Skeletal muscle cell (primary cell): Measurements from ENCODE around the gene PPP4R2.
"Not testable (repeated sequence)": the region's sequence is repeated elsewhere in the genome, so short reads cannot be mapped to it uniquely, and the experiment has no call there.

ENCODE experiments used
- DNase-seq: peaks from one replicate; pipeline ENCODE4 v3.0.0-alpha.2; 2010; ENCODE audit warnings: low read depth
- H3K4me3 ChIP-seq: 2 replicates; pipeline ENCODE4 v1.5.1; 2011; ENCODE audit warnings: low read depth, mild to moderate bottlenecking, control low read depth, low read length, moderate library complexity

Gene PPP4R2

DNA sequence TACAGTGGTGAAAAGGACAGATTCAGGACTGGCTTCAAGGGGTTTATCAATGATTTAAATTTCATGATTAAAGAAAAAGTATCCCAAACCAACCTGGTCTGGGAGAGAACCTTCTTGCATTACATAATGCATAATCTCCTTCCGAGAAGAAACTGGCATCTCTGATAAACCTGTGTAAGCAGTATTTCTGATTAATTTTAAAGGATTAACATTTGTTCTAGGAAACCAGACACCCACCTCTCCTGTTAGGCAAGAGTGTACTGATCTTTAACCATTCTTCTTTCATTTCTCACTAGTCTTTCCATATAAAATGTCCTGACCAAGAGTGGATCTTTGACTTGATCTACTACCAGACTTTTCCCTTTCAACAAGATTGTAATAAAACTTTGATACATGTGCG lies 22.8 kb upstream of the PPP4R2 start:
- DNase-seq, result no peak
- no peak overlapping the region for H3K4me3 ChIP-seq

DNA sequence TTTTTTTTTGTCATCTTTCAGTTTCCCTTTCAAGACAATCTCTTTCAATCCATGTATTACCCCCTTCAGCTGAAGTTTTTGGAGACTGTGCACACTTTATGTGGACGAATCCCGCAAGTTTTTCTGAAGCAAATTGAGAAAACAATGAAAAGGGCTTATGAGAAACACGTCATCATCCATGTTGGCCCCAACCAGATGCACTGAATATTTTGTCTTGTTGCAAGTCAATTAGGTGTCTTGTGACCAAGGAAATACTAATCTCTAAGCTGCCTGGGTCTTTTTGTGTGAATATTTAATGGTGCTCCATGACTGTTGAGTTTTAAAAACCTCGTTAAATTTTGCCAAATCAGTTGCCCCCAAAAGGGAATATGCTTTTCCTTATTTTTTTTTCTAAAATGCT lies 21.7 kb upstream of the PPP4R2 start:
- H3K4me3 ChIP-seq, result no peak overlapping the region
- no peak for DNase-seq

DNA sequence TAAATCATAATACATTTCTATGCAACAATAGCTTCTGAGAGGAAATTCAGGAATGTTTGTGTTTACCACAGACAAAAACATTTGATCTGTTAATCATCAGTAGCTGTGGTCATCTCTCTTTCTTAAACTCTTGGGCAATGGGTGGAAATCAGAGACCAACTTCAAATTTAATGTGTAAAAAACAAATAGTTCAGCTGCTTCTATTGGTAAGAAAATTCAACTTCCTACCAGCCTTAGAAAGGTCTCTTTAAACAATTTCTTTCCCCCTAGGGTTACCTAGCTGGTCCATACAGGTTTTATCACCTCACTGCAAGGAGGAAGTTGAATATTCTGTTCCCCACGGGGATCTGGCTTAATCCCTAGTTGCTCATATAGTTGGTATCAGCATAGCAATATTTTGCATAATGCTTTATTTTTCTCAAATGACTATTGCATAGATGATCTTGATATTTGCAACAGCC lies 20.3 kb upstream of the PPP4R2 start:
- H3K4me3 ChIP-seq, result no peak overlapping the region
- DNase-seq, result no peak

DNA sequence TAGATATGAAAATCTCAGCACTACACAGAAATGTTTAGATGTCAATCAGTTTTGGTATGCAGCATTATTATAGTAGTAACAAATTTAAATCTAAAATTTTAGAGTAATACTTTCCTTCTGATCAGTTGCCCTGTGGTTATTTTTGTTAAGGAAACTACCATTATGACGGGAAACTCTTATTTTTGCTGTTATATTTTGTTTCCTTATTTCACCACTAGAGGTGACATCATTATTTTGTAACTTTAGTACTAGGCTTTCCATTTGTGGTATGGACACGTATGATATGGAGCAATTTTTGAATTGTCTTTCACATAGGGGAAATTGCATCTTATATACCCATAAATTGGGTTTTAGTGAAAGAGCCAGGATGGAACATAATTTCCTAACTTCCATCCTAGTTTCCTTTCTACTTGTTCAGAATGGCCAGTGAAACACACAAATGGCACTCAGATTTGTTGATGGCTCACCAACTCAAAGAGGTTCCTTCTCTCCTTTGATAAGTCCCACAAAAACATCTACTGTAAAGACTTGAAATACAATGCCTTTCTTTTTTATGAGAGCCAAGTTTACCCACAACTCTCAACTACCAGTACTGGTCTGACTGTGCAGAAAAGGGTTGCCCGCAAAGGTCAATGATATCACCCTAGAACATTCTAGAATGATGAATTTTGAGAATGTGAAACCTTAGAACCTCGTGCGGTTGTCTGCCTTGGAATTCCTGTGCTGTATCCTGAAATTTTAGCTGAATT lies 19.4 kb upstream of the PPP4R2 start:
- DNase-seq, result no peak
- H3K4me3 ChIP-seq, result no peak overlapping the region

DNA sequence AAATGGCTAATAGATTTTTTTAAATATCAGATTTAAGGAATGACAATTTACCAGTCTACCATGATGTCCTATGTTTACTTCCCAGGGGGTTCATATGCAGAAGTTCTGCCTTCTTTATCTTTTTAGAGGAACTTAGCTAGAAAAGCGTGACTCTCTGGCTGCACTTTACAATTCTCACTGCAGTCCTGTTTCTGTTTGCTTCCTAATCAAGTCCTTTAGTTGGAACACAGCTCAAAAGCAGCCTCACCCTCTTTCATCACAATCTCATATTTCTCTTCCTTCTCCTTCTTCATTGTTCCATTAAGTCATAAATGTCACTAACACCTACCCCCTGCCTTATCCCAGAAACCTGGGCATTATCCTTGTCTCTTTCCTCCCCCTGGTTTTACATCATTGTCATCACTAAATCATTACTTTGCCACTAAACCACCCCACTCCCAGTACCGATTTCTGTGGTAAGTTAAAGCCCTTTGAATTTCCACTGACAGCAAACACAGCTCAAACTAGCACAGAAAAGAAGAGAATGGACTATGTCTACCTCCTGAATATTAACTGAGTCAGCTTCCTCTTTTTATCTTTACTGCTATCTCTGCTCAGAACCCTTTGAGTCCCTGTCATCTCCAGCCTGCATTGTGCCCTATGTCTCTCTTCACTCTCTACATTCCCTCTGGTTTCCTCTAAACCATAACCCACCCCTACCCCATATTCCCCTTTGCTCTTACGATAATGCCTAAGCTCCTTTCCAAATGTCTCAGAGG lies 13.8 kb upstream of the PPP4R2 start:
- H3K4me3 ChIP-seq, result no peak overlapping the region
- DNase-seq, result no peak

DNA sequence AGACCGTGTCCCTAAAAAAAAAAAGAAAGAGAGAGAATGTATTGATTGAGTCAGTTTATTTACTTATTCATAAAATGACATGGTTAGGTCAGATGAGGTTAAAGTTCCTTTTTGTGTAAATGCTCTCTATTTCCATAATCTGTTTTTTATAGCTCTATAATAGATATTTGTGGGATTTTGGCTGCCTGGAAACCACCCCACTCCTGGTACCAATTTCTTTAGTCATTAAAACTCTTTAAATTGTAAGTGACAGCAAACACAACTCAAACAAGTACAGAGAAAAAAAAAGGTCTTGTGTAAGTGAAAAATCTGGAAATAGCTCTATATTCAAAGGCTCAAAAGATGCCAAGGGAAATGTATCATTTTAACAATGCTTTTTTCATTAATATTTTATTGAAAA lies 11.0 kb upstream of the PPP4R2 start:
- no peak for DNase-seq
- H3K4me3 ChIP-seq, result no peak overlapping the region

DNA sequence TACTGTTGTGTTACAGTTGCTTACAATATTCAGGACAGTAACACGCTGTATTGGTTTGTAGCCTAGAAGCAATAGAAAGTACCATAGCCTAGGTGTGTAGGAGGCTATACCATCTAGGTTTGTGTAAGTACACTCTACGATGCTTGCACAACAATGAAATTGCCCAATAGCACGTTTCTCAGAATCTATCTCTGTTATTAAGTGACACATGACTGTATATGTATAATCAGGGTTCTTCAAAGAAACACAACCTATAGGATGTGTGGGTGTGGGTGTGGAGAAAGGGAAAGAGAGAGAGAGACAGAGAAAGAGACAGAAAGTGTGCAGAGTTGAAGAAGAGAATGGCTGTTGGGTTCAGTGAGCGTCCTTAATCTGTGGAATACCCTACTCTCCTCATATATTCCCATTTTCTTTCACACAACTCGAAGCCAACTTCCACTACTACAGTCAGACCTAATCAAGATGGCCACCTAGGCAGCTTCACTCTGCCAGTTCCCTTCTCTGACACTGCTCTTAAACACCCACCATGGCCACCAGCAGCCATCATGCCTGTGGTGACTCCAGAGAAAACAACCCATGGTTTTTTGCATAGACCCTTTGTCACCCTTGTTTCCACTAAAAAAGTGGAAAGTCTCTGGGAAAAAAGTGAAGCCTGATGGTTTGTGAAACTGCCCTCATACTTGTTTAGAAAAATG lies 5.8 kb upstream of the PPP4R2 start:
- DNase-seq, result no peak
- H3K4me3 ChIP-seq, result no peak overlapping the region

DNA sequence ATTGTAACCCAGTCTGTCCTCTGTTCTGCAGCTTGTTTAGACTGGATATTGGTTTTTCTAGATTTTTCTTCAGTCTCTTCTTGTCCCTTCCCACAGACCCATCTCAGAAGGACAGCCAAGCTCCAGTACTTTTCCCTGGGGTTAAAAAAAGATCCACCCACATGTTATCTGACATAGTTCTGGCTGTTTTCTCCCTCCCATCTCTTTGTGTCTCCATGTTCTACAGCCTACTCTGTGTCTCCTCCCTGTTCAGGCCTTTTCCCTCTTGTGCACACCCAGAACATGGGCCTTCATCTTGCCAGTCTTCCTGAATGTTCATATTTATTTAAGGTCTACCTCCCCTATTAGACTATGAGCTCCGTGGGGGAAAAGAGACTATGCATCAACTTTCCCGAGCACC lies 5.1 kb upstream of the PPP4R2 start:
- no peak for DNase-seq
- no peak overlapping the region for H3K4me3 ChIP-seq

DNA sequence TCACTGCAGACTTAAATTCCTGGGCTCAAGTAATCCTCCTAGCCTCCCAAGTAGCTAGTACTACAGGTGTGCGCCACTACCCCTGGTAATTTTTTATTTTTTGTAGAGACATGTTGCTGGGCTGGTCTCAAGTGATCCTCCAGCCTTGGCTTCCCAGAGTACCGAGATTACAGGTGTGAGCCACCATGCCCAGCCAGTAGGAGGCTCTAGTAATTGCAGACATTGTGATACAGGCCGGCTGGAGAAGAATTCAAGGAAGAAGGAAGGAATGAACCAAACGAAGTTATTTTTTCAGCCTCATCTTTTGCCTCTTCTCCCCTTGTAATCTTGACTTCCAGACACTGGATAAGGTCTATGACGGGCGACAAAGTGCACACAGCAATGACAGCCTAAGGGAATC lies 3.2 kb upstream of the PPP4R2 start:
- H3K4me3 ChIP-seq, result no peak overlapping the region
- no peak for DNase-seq

DNA sequence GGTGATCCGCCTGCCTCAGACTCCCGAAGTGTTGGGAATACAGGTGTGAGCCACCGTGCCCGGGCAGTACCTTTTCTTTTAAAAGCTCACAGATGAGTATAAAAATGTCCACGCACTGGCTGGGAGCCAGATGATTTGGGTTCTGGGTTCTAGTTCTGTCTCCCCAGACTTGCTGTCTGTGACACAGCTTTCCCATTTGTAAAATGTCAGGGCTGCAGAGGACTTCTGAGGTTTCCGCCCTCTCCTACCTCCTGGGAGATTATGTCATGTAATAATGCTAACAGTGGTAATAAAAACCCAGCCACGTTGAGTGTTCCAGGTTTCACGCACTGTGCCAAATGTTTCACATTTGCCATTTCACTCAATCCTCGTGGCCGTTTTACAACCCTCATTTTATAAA lies 1.3 kb upstream of the PPP4R2 start:
- no peak overlapping the region for H3K4me3 ChIP-seq
- no peak for DNase-seq

DNA sequence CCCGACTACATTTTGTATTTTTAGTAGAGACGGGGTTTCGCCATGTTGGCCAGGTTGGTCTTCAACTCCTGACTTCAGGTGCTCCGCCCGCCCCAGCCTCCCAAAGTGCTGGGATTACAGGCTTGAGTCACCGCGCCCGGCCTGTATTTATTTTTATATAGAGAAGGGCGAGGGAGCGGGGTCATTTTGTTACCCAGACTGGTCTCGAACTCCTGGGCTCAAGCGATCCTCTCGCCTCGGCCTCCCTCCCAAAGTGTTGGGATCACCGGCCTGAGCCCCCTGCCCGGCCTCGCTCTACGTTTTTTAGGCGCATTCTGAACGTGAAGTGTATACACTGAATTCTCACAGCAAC lies 514 bp upstream of the PPP4R2 start:
- peak overlapping the region; percentile 64 for H3K4me3 ChIP-seq
- DNase-seq, result no peak

DNA sequence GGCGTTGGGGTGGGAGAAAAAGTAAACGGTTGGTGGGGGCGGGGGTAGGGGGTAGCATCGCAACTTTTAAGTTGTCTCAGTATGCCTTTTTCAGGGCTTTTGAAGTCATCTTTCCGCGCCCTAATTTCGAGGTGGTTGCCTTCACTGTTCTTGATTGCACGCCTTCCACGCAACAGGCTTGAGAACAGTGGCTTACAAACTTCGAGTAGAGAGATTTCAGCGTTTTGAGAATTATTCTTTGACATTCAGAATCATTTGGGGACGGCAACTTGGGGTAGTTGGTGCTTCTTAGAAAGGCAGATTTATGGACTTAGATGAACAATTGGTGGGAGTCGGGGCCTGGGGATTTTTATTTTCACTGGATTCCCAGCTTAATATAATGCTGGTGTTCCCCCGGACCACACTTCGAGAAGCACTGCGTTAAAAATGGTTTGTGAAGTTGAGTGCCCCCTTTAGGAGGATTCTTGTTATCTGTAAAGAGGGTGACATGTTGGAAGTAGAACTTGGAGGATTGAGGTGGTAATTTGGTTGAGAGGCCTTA lies 880 bp downstream of the PPP4R2 start:
- peak overlapping the region; percentile 64 for H3K4me3 ChIP-seq
- DNase-seq, result no peak

DNA sequence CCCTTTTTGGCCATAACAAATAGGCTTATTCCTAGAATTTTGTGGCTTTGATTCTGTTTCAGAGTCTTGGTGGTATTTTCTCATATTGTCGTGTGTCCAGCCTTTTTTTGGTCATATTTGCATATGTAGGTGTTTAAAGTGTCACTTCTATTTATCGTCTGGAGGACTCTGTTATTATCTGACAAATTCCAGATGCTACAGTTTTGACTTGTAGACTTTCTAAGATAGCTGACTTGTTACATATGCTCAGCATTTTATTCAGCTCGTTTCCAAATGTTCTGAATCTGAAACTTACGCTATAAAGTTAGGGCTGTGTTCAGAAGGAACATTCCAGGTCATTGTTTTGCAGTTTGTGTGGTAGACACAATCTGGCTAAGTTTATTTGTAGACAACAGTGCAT lies 1.9 kb downstream of the PPP4R2 start:
- peak overlapping the region; percentile 64 for H3K4me3 ChIP-seq
- no peak for DNase-seq

DNA sequence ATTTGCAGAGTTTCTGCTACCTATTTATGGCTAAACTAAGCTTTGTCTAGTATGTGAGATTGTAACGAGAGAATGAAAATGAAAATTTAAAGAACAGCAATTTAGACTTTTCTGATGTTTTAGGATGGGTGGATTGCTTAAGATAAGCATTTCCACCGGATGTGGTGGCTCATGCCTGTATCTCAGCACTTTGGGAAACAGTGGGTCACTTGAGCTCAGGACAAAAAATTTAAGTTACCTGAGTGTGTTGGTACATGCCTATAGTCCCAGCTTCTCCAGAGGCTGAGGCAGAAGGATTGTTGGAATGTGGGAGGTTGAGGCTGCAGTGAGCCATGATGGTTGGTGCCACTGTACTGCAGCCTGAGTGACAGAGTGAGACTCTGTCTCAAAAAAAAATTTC lies 3.3 kb downstream of the PPP4R2 start:
- no peak for DNase-seq
- no peak overlapping the region for H3K4me3 ChIP-seq

DNA sequence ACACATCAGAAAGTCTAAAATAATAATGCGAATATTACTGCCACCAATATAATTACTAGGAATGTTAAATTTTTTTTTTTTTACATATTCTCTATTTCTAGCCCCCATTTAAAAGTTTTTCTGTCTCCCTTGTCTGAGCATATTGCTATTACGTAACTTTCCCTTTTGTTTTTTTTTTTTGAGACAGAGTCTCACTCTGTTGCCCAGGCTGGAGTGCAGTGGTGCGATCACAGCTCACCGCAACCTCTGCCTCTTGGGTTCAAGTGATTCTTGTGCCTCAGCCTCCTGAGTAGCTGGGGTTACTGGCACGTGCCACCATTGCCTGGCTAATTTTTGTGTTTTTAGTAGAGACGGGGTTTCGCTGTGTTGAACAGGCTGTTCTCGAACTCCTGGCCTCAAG lies 6.4 kb downstream of the PPP4R2 start:
- H3K4me3 ChIP-seq, DNase-seq: not testable (repeated sequence)

DNA sequence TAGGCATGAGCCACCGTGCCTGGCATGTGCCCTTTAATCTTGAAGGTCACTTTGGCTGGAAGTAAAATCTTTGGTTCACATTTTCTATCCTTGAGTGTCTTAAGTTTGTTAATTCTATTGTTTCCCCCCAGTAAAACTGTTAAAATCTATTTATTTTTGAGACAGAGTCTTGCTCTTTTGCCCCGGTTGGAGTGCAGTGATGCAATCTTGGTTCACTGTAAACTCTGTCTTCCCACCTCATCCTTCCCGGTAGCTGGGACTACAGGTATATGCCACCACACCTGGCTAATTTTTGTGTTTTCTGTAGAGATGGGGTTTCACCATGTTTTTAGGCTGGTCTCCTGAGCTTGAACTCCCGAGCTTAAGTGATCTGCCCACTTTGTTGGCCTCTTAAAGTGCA lies 7.7 kb downstream of the PPP4R2 start:
- DNase-seq, result no peak
- no peak overlapping the region for H3K4me3 ChIP-seq

DNA sequence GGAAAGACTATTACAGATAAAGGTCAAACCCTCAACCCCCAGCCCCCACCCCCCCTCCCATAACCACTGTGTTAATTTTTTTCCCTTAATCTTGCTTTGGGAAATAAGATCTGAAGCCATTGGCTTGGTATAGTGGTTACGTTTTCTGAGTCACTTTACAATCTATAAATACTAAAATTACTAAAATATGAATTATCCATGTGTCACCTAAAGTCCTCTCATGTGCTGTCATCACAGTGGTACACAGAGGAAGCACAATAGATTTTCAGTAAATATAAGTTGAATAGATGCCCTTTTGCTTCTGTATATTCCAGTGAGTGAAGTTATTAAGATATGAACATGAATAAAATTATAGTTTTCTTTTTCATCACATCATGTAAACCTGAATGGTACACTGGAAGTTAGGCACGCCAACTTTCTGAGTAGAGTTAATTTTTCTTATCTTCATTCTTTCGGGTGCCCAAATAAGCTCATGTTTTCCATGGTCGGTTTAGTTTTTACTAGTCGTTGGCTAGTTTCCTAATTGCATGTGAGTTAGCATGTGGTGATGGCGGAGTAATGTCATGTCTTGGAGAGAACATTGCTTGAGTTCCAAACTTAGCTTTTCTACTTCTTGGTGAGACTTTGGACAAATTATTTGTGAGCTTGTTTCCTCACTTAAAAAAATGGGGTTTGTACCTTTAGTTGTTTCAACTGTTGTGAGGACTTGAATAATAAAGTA lies 11.5 kb downstream of the PPP4R2 start:
- no peak for DNase-seq
- H3K4me3 ChIP-seq, result no peak overlapping the region

DNA sequence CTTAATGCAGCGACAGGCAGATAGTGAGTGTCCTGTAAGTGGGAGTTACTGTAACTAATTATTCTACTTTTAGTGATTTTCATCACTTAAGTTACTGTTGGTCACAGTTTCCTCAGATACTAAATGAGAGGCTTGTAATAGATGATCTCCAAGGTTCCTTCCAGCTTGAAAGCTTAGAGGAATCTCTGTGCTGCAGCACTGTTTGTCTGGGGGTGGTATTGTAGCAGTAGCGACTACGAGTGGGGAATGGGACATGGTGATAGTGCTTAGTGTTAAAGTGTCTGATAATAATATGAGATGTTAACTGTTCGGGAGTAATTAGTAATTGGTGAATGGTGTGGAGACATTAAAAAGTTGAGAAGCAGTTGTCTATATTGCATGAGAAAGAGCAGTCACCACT lies 12.4 kb downstream of the PPP4R2 start:
- no peak for DNase-seq

DNA sequence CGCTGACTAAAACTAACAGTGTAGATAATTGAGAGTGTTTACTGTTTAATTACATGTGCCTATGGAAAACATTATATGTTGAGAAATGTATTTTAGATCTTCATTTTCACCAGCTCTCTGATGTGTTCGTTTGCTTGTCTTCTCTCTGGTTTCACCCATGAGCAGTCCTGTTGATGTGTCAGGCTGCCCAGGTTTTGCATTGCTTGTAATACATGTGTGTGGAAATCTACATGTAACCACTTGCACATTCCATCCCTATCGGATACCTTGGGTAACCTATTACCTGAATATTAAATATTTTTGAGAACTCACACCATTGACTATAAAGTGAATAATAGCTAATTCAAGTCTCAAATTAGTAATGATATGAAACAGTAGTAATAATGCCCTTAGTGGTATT lies 13.1 kb downstream of the PPP4R2 start:
- no peak overlapping the region for H3K4me3 ChIP-seq
- DNase-seq, result no peak

More for the DNA sequence above, 12.4 kb downstream of the PPP4R2 start:
- H3K4me3 ChIP-seq, result no peak overlapping the region

DNA sequence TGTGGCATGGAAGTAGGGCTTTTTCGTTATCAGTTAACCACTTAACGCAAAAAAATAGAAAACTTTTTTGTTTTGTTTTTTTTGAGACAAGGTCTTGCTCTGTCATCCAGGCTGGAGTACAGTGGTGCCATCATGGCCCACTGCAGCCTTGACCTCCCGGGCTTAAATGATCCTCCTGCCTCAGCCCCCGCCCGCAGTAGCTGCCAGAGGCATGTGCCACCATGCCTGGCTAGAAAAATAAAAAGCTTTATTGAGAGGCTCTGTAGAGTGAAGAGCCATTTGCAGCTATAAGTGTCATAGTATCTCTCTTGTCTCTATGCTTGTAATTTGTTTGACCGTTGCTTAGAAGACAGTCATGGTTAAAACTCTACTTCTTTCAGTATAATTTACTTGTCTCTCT lies 13.5 kb downstream of the PPP4R2 start:
- no peak overlapping the region for H3K4me3 ChIP-seq
- no peak for DNase-seq
